Skin epidermis (tissue), 12 donors: Measurements from ENCODE around the gene RBM18.

ENCODE experiments used
- H3K27ac ChIP-seq, 21 experiments: fragments of 200-600 bp; sonication (generic) in 11 of 21; one replicate each; pipeline ENCODE4 v1.5.0; 2020; ENCODE audit warnings: mild to moderate bottlenecking in 3 of 21, inconsistent platforms in 2 of 21, moderate library complexity in 2 of 21
- H3K4me3 ChIP-seq, 7 experiments: fragments of 200-600 bp; sonication (generic) in 2 of 7; one replicate each; pipeline ENCODE4 v1.5.0; 2020; ENCODE audit warnings: inconsistent platforms in 2 of 7, mild to moderate bottlenecking in 2 of 7, moderate library complexity in 1 of 7

Gene RBM18

GRCh38 chr9:122226142-122226757 is 38.4 kb downstream of the RBM18 start:
- peak overlapping the region in 1 of 7 experiments; percentile 12 for H3K4me3 ChIP-seq
- no peak overlapping the region for H3K27ac ChIP-seq

DNA sequence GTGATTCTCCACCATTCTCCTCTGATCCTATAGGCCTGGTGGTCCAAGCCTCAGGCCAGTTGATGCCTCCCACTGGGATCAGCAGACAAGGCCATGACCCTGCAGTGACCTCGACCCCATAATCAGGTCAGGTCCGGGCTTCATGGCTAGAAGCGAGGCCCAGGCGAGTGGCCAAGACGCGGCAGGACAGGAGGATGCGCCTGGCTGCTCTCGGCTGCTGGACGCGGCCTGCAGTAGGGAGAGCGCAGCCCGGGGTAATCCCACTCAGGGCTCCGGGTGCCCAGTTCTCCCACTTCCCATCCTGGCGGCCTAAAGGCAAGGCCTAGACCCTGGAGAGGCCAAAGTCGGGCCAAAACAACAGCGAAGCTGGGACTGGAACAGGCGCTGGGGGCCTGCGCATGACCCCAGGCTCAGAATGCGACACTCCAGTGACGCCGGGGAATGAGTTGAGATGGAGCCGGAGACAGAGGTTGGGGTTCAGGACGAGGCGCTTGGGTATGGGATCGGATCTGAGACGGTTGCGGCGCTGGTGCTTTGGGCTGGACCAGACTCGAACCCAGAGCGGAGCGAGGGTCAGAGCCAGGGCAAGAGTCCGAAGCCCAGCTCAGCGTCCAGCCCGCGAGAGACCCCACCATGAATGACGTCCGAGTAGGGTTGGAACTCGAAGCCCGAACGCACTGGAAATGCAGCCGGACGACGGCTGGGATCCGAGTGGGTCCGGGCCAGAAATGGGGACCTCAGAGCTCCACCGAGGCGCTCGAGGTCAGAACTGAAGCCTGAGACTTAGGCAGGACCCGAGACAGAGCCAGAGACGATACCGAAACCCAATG is 39.1 kb downstream of the RBM18 start:
- no peak overlapping the region for H3K27ac ChIP-seq
- peak overlapping the region in 1 of 7 experiments; percentile 12 for H3K4me3 ChIP-seq

GRCh38 chr9:122223435-122223834 is 41.2 kb downstream of the RBM18 start:
- Histone ChIP-seq H3K27ac (no peak overlapping the region), H3K4me3 (no peak overlapping the region)

GRCh38 chr9:122222791-122223190 is 41.8 kb downstream of the RBM18 start:
- Histone ChIP-seq H3K27ac (no peak overlapping the region), H3K4me3 (no peak overlapping the region)

DNA sequence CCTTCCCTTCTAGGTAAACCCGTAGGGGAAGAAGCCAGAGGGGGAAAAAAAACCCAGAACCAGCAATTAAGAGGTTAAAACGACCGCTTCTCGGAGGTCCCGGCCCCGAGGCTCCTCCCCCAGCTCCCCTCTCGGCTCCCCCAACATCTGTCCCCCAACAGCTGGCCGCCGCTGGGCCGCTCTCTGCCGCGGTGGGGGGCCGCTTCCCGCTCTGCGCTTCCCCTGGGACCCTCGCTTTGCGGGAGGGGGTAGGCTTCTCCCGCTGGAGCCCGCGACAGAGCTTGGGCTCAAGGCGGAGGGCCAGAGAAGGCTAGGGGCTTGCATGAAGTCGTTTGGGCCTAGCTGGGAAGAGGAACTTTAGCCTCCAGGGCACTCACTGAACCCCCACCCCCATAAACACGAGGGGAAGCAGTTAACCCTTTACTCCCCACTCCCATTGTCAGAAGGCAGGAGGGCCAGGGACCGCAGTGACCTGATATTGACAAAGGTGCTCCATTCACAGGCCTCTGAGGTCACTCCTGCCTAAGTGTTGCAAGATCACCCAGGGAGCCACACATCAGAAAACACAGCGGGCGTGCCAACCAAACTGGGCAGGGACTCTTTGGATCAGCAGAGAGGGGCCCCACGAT is 43.3 kb downstream of the RBM18 start:
- no peak overlapping the region for H3K27ac ChIP-seq
- no peak overlapping the region for H3K4me3 ChIP-seq

- H3K4me3 ChIP-seq, result no peak overlapping the region
- H3K27ac ChIP-seq, result no peak overlapping the region
These were observed 43.9 kb downstream of the RBM18 start for GRCh38 chr9:122220673-122221182.

- no peak overlapping the region for H3K27ac ChIP-seq
These were observed 44.6 kb downstream of the RBM18 start for GRCh38 chr9:122219856-122220672.

DNA sequence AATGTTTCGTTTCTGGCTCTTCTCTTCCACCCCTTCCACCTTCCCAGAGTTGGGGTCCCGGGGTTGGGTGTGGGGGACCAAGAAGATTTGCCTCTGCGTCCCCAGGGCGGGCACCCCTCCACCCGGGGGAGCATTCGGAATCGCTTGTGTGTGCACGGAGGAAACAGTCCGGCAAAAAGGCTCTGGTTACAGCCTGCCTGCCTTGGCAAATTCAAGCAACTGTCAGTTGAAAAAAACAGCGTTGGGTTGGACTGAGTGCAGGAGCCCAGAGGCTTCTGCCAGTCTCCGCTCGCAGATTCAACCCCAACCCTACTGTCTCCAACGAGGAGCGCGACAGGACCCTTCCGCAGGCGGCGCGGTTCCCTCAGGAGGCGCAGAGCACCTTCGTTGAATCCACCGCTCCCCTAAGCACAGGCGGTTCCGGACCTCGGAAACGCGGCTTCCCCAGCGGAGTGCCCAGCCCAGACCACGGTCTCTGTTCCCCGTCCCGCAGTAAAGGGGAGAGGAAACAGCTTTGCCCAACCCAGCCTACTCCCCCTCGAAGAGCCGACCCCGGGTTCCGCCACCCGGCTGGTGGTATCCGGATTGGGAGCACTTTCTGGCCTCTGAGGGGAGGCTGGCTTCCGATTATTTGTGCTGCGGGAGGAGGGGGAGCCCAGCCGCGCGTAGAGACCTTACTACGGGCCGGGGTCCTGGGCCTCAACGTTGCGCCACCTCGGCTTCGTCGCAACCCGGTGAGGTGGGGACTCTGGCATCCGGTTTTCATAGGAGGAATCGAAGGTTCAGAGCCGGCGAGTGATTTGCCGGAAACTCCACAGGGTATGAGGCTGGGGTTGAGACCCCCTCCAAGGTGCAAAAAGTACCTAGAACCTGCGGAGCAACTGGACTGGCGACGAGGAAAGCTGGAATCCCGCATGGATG is 45.4 kb downstream of the RBM18 start:
- Histone ChIP-seq H3K4me3 (peak overlapping the region in 2 of 7 experiments; percentile 10), H3K27ac (no peak overlapping the region)

More at GRCh38 chr9:122219856-122220672, 44.6 kb downstream of the RBM18 start:
- H3K4me3 ChIP-seq, result peak overlapping the region in 1 of 7 experiments; percentile 10

DNA sequence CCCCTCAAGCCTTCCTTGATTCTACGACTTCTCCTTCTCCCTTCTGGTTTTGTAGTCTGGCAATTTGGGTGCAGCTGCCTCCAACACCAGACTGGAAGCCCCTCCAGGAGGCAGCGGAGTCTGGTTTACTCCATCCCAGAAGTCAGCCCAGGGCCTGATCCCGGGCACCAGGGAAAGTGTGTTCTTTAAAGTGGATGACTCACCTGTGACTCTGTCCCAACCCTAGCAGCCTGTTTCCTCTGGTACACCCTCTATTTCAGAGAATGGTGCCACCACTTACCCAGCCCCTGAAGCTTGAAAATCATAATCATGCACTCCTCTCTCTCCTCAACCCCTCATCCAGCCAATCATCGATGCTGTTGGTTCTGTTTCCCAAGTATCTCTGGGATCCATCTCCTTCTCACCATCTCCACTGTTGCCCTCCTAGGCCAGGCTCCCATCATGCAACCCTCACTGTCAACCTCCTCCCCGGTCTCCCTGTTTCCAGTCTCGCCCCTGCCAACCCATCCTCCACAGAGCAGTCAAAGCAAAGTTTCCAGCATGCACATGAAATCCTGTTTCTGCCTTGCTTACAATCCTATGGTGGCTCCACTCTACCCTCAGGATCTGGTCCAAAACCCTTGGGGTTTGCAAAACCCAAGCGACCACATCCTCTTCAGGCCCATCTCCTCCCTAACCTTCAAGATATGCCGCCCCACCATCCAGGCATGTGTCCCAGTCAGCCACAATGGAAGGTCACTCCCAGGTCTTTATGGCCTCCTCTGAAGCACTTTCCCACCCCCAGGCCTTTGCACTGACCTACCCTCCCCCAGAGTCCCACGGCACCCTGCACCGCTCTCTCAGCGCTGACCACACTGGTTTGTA is 46.3 kb downstream of the RBM18 start:
- H3K27ac ChIP-seq, result no peak overlapping the region
- no peak overlapping the region for H3K4me3 ChIP-seq

GRCh38 chr9:122217640-122218039 is 47.0 kb downstream of the RBM18 start:
- Histone ChIP-seq H3K27ac (no peak overlapping the region), H3K4me3 (no peak overlapping the region)

DNA sequence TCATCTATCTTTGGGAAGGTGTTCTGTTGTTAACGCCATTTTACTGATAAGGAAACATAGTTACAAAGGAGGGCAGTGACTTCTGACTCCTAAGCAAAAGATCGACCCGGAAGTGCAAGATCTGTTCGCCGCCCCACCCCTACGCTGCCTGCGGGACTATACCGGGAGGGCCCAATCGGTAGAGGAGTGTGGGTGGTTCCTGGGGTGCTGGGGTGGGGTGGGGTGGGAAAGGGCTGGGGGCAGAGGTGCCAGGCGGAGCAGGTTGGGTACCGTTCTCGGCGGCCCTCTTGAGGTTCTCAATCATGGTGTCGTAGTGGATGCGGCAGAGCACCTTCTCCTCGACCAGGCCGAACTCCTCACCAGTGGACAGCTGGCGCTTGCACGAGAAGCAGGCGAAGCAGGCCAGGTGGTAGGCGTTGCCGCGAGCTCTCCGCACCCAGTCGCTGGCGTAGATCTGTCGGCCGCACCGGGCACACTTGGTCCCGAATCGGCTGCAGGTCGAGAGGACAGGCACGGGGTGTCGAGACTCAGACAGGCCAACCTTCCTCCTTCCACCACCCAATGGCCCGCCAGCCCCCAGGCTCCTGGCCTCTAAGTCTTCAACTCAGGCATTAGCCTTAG is 47.7 kb downstream of the RBM18 start:
- Histone ChIP-seq H3K27ac (no peak overlapping the region), H3K4me3 (no peak overlapping the region)

GRCh38 chr9:122216138-122216797 is 48.4 kb downstream of the RBM18 start:
- Histone ChIP-seq H3K4me3 (no peak overlapping the region), H3K27ac (no peak overlapping the region)

- H3K4me3 ChIP-seq, result no peak overlapping the region
- H3K27ac ChIP-seq, result no peak overlapping the region
These were observed 49.0 kb downstream of the RBM18 start for GRCh38 chr9:122215663-122216062.

- H3K27ac ChIP-seq, result no peak overlapping the region
- peak overlapping the region in 2 of 7 experiments; percentile 28 to 37 for H3K4me3 ChIP-seq
These were observed 50.1 kb downstream of the RBM18 start for GRCh38 chr9:122214507-122214906.

GRCh38 chr9:122213589-122214413 is 50.8 kb downstream of the RBM18 start:
- Histone ChIP-seq H3K4me3 (peak overlapping the region; percentile 9 to 40 (median 28)), H3K27ac (no peak overlapping the region)

- H3K4me3 ChIP-seq, result peak overlapping the region in 3 of 7 experiments; percentile 28 to 40 (median 37)
- no peak overlapping the region for H3K27ac ChIP-seq
These were observed 51.5 kb downstream of the RBM18 start for GRCh38 chr9:122213102-122213588.
